HFF-Myc (cell line): ENCODE results near the gene SEZ6L.

Experiments used
- DNase-seq: peaks from one replicate; pipeline ENCODE4 v3.0.0-alpha.2; 2011; ENCODE audit warnings: low read depth; ENCODE audit errors: extremely low read depth
- H3K4me3 ChIP-seq: replicated peaks from 2 replicates; pipeline ENCODE4 v1.5.1; 2011; ENCODE audit warnings: low read depth, mild to moderate bottlenecking, control low read depth, low read length
- CTCF ChIP-seq: IDR thresholded peaks from 2 replicates; pipeline ENCODE4 v1.5.1; 2012; ENCODE audit warnings: mild to moderate bottlenecking, low read depth, low read length, control low read depth; ENCODE audit errors: missing control alignments

Gene SEZ6L

DNA sequence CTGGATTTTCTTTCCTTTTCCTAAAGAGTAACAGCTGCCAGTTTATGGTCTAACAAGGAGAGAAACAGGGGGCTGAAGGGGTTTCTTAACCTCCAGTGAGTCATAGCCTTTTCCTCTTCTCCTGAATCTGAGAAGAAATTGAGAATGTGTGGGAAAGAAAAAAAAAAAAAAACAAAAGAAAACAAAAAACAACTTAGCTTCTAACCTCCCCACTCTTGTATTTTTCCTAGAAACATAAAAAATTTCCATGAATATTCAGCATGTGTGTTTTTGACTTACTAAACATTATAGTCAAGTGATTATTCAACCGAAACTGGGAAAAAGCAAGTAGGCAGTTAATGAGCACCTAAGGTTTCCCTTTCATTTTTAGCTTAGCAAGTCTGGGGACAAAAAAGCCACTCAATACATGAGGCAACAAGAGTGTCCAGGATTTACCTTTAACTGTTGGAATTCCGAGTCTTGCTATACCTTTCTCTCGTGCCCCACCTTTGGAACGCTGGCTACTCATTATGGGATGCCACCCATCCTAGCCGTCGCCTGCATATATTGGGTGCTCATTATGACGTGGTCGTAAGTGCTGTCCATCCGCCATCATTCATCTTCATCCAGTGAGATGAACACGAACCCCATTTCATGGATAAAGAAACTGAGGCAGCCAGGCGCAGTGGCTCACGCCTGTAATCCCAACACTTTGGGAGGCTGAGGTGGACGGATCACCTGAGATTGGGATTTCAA is 262.2 kb downstream of the SEZ6L start:
- no peak for DNase-seq
- TF ChIP-seq CTCF: no peak
- H3K4me3 ChIP-seq: no peak overlapping the region

DNA sequence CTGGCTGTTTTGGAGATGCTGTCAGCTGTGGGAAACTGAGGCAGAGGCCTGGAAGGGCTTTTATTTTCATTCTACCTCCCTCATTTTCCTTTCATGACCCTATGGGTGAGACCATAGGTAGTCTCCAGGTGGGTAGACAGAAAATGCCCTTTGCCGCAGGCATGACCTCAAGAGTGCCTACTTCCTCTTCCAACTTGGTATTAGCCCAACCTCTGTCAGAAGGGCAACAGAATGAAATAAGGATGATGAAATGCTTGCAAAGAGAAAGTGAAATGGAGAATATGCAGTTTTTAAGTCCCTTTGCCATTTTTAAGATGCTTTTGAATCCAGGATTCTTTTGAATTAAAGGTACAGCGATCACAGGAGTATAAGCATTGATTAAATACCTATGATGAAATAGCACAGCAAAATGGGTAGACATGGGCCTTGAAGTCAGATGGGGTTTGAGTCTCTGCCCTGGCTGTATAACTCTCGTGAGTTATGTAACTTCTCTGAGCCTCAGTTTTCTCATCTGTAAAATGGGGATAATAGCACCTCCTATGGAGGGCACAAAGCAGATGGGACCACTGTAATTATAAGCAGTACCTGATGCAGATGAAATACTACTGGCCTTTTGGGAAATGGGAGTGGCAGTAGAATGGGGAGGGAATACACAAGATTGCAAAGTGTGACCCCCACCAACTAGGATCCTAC is 263.5 kb downstream of the SEZ6L start:
- no peak for DNase-seq
- no peak overlapping the region for H3K4me3 ChIP-seq
- no peak for TF ChIP-seq CTCF
